Upper lobe of right lung (tissue), 1 donor: Measurements from ENCODE around the gene DMRTC2. TPM values are rescaled to one million over a fixed set of nuclear protein-coding genes. Genes with fewer than 3 reads are reported as not detected.

Experiments used
- ATAC-seq: fragments of 200-7000 bp; cut with Tn5 transposase; one replicate; pipeline ENCODE4 v1.9.1; 2020; ENCODE audit warnings: mild to moderate bottlenecking, moderate library complexity
- DNase-seq: peaks from one replicate; pipeline ENCODE4 v3.0.0-alpha.2; 2020
- H3K27ac ChIP-seq: fragments of 200-600 bp; one replicate; pipeline ENCODE4 v1.8.0; 2022
- H3K27me3 ChIP-seq: fragments of 200-600 bp; one replicate; pipeline ENCODE4 v1.8.0; 2022; ENCODE audit warnings: mild to moderate bottlenecking
- H3K36me3 ChIP-seq: fragments of 200-600 bp; one replicate; pipeline ENCODE4 v1.8.0; 2022
- H3K4me1 ChIP-seq: fragments of 200-600 bp; one replicate; pipeline ENCODE4 v1.8.0; 2022
- H3K4me3 ChIP-seq: fragments of 200-600 bp; one replicate; pipeline ENCODE4 v1.8.0; 2022; ENCODE audit warnings: mild to moderate bottlenecking
- H3K9me3 ChIP-seq: fragments of 200-600 bp; one replicate; pipeline ENCODE4 v1.8.0; 2022
- CTCF ChIP-seq: fragments of 200-600 bp; IDR thresholded peaks from one replicate; pipeline ENCODE4 v1.8.0; 2022; ENCODE audit warnings: antibody characterized with exemption
- intact Hi-C: fragments of 100-400 bp; cut with DNase I; formaldehyde crosslinking; loops from one replicate; pipeline ENCODE4 v1.11.0; 2022
- microRNA-seq: library from miRNA; unstranded; fragments of <30 nt; microRNA quantifications from one replicate; pipeline ENCODE4 v1.2.0, GENCODE V29; 2020; ENCODE audit warnings: borderline microRNAs expressed
- total RNA-seq: library from RNA; stranded (reverse); fragmentation: NEBNext Ultra II Directional; extraction: Animal tissue kit (Norgen Biotek cat#: 25700); gene quantifications from one replicate; pipeline ENCODE4 v1.2.1, GENCODE V29; 2021
- donor health status: DM: no; HTN: yes; CAD: no; lungs with severe emphysema.

DMRTC2 gene
- total RNA-seq, 1 donor from 2014 or later = not detected

DNA sequence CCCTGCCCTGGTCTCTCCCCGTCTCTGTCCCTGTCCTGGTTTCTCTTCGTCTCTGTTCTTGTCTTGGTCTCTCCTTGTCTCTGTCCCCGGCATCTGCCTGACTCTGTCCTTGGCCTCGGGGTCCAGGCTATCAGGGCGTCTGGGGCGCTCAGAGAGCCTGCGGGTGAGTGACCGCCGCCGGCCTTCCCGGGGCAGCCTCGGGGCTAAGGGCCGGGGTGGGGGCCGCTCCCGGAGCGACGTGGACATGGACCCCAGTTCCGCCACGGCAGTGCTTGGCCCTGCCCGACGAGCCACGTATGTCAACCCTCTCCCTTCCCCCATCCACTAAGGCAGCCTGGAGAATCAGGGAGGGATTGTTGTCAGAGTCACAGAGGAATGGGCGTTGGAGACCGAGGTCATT, 53.0 kb downstream of the DMRTC2 start:
- Histone ChIP-seq H3K4me3 (no peak overlapping the region), H3K27me3 (no peaks in the 10 kb centered on the region), H3K27ac (no peak overlapping the region), H3K4me1 (no peaks in the 10 kb centered on the region), H3K9me3 (no peaks in the 10 kb centered on the region), H3K36me3 (peaks cover 79% of the 10 kb centered on the region)
- ATAC-seq = no peak
- DNase-seq = no peak
- intact Hi-C loops = no loop called here
- TF ChIP-seq CTCF = no peak

- intact Hi-C loops = no loop called here
- DNase-seq (no peak), ATAC-seq (no peak)
- Histone ChIP-seq H3K9me3 (no peaks in the 10 kb centered on the region), H3K36me3 (peaks cover 80% of the 10 kb centered on the region), H3K4me3 (no peak overlapping the region), H3K4me1 (no peaks in the 10 kb centered on the region), H3K27ac (no peak overlapping the region), H3K27me3 (no peaks in the 10 kb centered on the region)
- no peak for TF ChIP-seq CTCF
These were observed 53.4 kb downstream of the DMRTC2 start for GRCh38 chr19:41898235-41898634.

Small RNA genes within 50 kb of the gene (microRNA-seq; reads per million reads assigned to microRNA genes)
- gene MIR6797 = not detected

Other genes with a start within 250 kb of the DMRTC2 start
- 4.6 TPM for gene CEACAM4, start 218.0 kb upstream of the DMRTC2 start, total RNA-seq
- not detected for gene CEACAM7, start 156.8 kb upstream of the DMRTC2 start, total RNA-seq
- gene CEACAM5, start 136.4 kb upstream of the DMRTC2 start, total RNA-seq = 35.0 TPM
- gene CEACAM6, start 89.5 kb upstream of the DMRTC2 start, total RNA-seq = 732 TPM
- 1.2 TPM for gene CEACAM3, start 48.5 kb upstream of the DMRTC2 start, total RNA-seq
- not detected for gene LYPD4, start 359 bp upstream of the DMRTC2 start, total RNA-seq
- gene RPS19, start 15.2 kb downstream of the DMRTC2 start, total RNA-seq = 1,667 TPM
- 1.4 TPM for gene CD79A, start 32.2 kb downstream of the DMRTC2 start, total RNA-seq
- 197 TPM for gene ARHGEF1, start 38.1 kb downstream of the DMRTC2 start, total RNA-seq
- gene ERFL, start 83.4 kb downstream of the DMRTC2 start, total RNA-seq = 0.43 TPM
- gene RABAC1, start 114.3 kb downstream of the DMRTC2 start, total RNA-seq = 134 TPM
- gene ATP1A3, start 149.2 kb downstream of the DMRTC2 start, total RNA-seq = not detected
- gene GRIK5, start 225.2 kb downstream of the DMRTC2 start, total RNA-seq = 0.29 TPM
- 13.6 TPM for gene ZNF574, start 231.1 kb downstream of the DMRTC2 start, total RNA-seq